Measurements from ENCODE around the gene NDUFS3. TPM values are rescaled to one million over a fixed set of nuclear protein-coding genes. Genes with fewer than 3 reads are reported as not detected.

Gene NDUFS3
- total RNA-seq, 1 donor: 66.1 TPM

GRCh38 chr11:47564933-47565339 lies 13.9 kb upstream of the NDUFS3 start:
- peak overlapping the region; percentile 87 for H3K4me3 ChIP-seq (ENCODE audit: low read depth, low read length)
- DNase-seq (ENCODE audit: low read depth): no peak
- no peak for TF ChIP-seq CTCF (IDR thresholded peaks at IDR 0.05; ENCODE audit: insufficient read depth, low read depth, low read length)

GRCh38 chr11:47565340-47566148 lies 13.3 kb upstream of the NDUFS3 start, which contains the start of gene PTPMT1:
Gene PTPMT1, plus strand, starts transcription at chr11:47565599. Its CDS starts 24 bp downstream, at chr11:47565623.
- peak within 1 kb of the TSS; percentile 87 for H3K4me3 ChIP-seq (ENCODE audit: low read depth, low read length)
- no peak for TF ChIP-seq CTCF (IDR thresholded peaks at IDR 0.05; ENCODE audit: insufficient read depth, low read depth, low read length)
- peak; percentile 72 for DNase-seq (ENCODE audit: low read depth)

- H3K4me3 ChIP-seq (ENCODE audit: low read depth, low read length): peak overlapping the region; percentile 87
- DNase-seq (ENCODE audit: low read depth): no peak
- TF ChIP-seq CTCF (IDR thresholded peaks at IDR 0.05; ENCODE audit: insufficient read depth, low read depth, low read length): no peak
Measured at GRCh38 chr11:47566149-47566698, 12.7 kb upstream of the NDUFS3 start.

- no peak overlapping the region for H3K4me3 ChIP-seq (ENCODE audit: low read depth, low read length)
- no peak for DNase-seq (ENCODE audit: low read depth)
- TF ChIP-seq CTCF (IDR thresholded peaks at IDR 0.05; ENCODE audit: insufficient read depth, low read depth, low read length): no peak
Measured at GRCh38 chr11:47569646-47570045, 9.2 kb upstream of the NDUFS3 start.

- DNase-seq (ENCODE audit: low read depth): no peak
- H3K4me3 ChIP-seq (ENCODE audit: low read depth, low read length): no peak overlapping the region
- TF ChIP-seq CTCF (IDR thresholded peaks at IDR 0.05; ENCODE audit: insufficient read depth, low read depth, low read length): no peak
Measured at GRCh38 chr11:47570651-47571356, 8.1 kb upstream of the NDUFS3 start.

GRCh38 chr11:47571357-47571729 lies 7.5 kb upstream of the NDUFS3 start:
- no peak for DNase-seq (ENCODE audit: low read depth)
- H3K4me3 ChIP-seq (ENCODE audit: low read depth, low read length): no peak overlapping the region
- no peak for TF ChIP-seq CTCF (IDR thresholded peaks at IDR 0.05; ENCODE audit: insufficient read depth, low read depth, low read length)

Data from fibroblast of villous mesenchyme (primary cell).